Posterior vena cava (tissue), 2 donors: ENCODE measurements around the gene TMPRSS4. TPM values are rescaled to one million over a fixed set of nuclear protein-coding genes. Genes with fewer than 3 reads are reported as not detected.

ENCODE experiments used
- DNase-seq: peaks from one replicate; pipeline ENCODE4 v3.0.0-alpha.2; 2020; ENCODE audit warnings: low spot score
- intact Hi-C, 2 donors: fragments of 100-400 bp; cut with DNase I; formaldehyde crosslinking; loops; one replicate each; pipeline versions ENCODE4 v1.14.1 to v1.14.2; 2022 to 2023
- total RNA-seq, 2 donors: library from RNA; stranded (reverse); fragmentation: NEBNext Ultra II Directional; extraction: Animal tissue kit (Norgen Biotek cat#: 25700); gene quantifications; one replicate each; pipeline ENCODE4 v1.2.1, GENCODE V29; 2021
- donor health status: DM: yes; HTN: yes; CAD: no.
- donor health status: DM: yes; HTN: yes; CAD: no.

The TMPRSS4 gene
- total RNA-seq, 2 donors from 2014 or later, result not detected

- intact Hi-C loops, result loop anchor here (2.0 to 10.0 kb wide), 2 partner anchors 26 to 210 kb away; partner anchors contain the start of gene UBE4A (in 2 of the 2)
- peak; percentile 76 for DNase-seq
Observed at GRCh38 chr11:118144301-118145268, 67.7 kb downstream of the TMPRSS4 start.

DNA sequence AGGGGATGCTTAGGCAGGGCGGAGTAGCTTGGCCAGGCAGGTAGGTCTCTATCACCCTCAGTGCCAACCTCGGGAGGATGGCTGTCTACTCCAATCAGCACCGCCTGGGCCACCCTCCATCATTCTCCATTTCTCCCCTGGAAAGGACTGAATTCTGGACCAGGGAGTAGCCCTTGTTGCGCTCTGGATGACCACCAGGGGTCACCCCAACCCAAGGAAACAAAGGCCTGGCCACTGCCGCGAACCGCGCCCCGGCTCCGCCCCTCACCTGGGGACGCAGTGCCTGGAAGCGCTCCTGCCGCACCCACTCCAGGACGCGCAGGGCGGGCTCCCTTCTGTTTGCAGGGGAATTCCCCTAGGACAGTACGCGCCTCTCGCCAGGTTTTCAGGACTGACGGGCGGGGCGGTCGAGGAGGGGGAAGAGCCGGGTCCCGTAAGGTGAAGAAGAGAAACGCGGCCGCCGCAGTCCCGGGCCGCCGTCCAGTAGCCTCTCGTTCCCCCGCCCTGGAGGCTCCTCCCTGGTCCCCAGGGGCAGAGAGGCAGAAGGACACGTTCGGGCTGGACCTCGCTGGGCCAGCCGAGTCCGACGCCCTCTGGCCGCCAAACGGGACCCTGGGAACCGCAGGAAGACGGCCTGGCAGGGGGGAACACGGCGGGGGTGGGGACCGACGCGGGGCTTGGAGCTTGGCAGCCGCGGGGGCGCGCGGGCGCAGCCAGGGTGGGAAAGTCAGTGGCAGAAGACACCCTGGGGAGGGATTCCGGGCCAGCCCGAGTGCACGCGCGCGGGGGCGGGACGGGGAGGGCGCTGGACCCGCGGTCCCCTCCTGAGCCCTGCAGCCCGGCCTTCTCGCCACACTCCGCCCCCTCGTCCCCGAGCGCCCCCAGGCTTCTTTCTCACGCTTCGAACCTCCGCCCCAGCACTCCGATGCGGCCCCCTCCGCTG, 68.7 kb downstream of the TMPRSS4 start:
- peak; percentile 94 for DNase-seq
- intact Hi-C loops, result loop anchor here (2.0 to 10.0 kb wide), 2 partner anchors 25 to 209 kb away; partner anchors contain the start of gene UBE4A (in 2 of the 2)

DNA sequence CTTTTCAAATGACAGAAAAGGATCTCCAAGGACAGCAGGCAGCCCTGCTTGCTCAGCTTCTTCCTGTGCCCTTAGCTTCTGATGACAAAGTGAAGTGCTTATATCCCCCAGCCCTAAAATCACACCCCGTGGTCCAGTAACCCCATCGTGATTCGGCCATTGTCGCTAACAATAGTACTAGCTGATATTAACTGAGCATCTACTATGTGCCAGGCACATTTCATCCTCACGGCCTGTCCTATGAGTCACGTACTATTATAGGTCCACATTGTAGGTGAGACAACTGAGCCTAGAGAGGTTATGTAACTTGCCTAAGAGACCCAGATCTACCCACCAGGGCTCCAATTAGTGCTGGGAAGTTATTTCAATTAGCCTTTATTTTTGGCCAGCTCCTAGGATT, 69.7 kb downstream of the TMPRSS4 start:
- intact Hi-C loops, result loop anchor here (10.0 kb wide), 1 partner anchor 208 kb away; the partner anchor contains the start of gene UBE4A (in 2 of the 2)
- no peak for DNase-seq

- intact Hi-C loops, result loop anchor here (10.0 kb wide), 1 partner anchor 207 kb away; the partner anchor contains the start of gene UBE4A (in 2 of the 2)
- DNase-seq, result no peak
Observed at GRCh38 chr11:118147502-118147901, 70.6 kb downstream of the TMPRSS4 start.

GRCh38 chr11:118148240-118148639, 71.4 kb downstream of the TMPRSS4 start:
- intact Hi-C loops, result loop anchor here (10.0 kb wide), 1 partner anchor 207 kb away; the partner anchor contains the start of gene UBE4A (in 2 of the 2)
- DNase-seq, result no peak

GRCh38 chr11:118148856-118149255, 72.0 kb downstream of the TMPRSS4 start:
- intact Hi-C loops, result loop anchor here (10.0 kb wide), 1 partner anchor 206 kb away; the partner anchor contains the start of gene UBE4A (in 2 of the 2)
- DNase-seq, result no peak

DNA sequence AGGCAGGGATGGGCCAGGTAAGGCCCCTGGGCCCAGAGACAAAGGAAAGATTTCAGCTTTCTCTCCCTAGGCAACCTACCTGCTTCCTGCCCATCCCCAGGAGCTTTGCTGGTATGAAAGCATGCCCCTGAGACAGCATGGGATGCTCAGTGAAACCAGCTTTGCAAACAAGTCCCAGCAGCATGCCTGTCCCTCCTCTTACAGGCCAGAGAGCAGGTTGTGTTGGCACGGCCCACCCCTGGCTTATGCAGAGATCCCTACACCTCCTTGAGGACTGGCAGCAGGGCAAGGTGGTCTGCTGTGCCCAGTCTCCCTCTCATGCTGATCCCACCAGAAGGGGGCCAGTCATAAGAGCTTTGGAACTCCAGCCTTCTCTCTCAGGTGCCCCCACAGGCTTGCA, 72.6 kb downstream of the TMPRSS4 start:
- no peak for DNase-seq
- intact Hi-C loops, result loop anchor here (10.0 kb wide), 1 partner anchor 205 kb away; the partner anchor contains the start of gene UBE4A (in 2 of the 2)

DNA sequence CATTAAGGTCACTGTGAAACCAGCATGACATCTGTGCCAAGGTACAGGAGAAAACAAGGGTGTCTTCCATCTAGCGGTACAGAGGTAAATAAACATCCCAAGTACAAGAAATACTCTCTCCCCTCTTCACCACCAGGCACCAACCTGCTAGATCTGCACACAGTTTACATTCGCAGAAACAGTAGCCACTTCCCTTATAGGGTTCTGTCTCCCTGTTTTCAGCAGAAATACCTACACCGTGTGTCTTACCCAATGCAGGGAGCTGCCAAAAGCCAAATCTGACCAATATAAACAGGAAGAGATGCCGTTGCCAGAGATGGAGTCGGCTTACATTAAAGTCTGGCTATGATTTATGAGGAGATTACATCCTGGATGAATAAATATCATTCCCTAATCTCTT, 74.6 kb downstream of the TMPRSS4 start:
- DNase-seq, result no peak
- intact Hi-C loops, result no loop called here

DNA sequence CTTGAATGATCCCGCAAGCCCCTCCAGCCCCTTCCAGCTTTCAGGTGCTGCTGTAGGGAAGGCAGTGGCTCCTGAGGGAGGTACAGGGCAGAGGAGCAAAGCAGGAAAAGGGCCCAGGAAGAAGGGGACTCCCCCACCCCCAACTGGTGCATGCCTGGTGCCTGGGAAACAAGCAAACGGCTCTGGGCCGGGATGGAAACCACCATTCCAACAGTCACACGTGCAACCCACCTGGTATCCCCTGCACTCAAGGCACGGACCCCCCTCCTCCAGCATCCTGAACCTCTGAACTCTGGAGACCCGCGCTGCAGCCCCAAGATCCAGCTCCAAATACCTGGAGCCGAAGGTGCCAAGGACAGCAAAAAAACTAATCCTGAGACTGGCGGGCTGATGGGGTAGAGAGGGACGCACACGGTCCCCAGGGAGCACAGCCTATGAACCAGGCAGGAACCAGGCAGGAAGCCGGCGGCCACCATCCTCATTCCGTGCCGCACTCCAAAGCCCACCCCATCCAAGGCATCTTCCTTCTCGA, 75.2 kb downstream of the TMPRSS4 start:
- DNase-seq, result no peak
- intact Hi-C loops, result no loop called here

DNA sequence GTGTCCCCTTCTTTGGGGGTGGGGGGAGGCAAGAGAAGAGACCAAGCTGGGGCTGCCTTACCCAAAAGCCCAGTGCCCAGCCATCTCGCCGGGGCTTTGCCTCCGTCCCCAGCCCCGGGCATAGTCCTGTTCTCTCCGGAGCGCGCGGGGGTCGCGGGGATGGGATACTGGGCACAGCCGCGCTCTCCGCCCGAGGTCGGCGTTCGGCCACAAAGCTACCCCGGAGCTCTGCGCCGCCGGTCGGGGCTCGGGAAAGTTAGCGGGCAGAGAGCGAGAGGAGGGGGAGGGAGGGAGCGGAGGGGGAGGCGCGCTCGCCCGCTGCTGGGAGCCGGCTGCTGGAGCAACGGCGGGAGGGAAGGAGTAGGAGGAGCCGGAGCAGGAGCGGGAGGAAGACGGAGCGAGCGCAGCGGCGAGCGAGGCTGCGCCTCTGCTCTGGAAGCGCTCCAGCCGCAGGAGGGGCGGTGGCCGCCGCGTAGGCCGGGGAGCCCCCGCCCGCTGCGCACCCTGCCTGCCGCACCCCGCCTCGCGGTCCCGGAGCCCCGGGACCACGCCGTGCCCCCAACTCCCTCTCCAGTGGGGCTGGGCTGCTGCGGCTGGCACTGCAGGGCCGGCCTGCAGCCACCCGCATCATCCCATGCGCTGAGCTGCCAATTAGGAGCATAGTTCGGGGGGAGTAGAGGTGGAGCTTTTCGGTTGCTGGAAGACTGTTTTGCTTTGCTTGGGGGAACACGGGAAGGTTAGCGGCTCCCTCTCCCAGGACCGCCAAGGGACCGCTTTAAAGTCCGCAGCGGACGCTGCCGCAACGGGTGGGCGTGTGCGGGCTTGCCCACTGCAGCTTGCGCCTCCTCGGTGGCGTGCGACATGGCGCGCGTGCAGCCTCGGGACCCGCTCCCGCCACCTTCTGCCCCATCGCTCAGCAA, 75.9 kb downstream of the TMPRSS4 start, which contains the start of gene SCN4B:
Gene SCN4B (minus strand): TSS at position 272 of the 920 bp plus-strand sequence. CDS start 150 bp downstream, at position 122.
- no peak for DNase-seq
- intact Hi-C loops, result no loop called here

DNA sequence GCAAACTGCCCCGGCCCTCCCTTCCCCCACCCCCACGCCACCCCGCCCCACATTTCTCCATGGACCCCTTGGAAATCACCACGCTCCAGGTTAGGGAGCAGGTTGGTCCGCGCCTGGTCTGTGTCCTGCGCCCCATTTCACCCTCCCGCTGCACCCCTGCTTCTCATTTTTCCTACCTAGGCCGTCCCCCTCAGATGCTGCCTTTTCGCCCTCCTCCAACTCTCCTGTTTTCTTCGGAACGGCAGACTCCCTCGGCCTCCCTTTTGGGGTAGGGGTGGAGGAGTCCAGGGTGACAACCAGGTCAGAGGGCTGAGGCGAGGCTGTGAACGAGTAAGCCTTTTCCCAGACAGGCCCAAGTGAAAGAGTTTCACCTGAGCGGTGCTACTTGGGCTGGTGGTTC, 76.6 kb downstream of the TMPRSS4 start:
- intact Hi-C loops, result no loop called here

DNA sequence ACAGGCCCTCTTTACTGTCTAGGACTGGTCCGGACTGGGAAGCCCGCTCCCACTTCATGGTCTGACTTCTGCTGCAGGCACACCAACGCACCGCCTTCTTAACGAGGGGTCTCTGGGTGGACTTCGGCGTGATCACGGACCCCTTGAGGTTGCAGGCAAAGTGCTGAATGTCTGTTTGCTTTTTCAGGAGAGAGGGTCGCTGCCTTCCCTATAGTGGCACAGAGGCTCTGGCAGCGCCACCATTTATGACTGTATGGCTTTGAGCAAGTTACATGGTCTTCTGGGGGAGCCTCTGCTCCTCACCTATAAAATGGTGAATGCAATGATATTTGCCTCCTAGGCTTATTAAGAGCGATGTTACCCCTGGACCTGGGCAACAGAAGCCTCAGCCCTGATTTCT, 77.1 kb downstream of the TMPRSS4 start:
- no peak for DNase-seq
- intact Hi-C loops, result no loop called here

More for the DNA sequence above, 76.6 kb downstream of the TMPRSS4 start:
- no peak for DNase-seq

DNA sequence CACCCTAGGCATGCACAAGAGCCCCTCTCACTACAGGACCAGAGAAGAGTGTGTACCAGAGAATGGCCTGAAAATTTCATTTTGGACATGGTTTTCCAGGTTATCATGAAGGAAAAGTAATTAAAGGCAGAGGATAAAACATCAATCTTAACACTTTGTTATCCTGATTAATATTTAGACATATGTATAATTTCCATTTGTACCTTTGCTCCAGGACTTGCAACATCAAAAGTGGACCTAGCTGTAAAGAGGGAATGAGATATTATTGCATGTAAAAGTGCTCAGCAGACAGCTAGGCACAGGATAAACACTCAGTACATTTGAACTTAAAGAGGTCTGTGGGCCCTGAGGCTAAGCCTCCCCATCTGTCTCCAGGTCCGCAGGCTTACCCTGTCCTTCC, 77.8 kb downstream of the TMPRSS4 start:
- DNase-seq, result no peak
- intact Hi-C loops, result no loop called here

DNA sequence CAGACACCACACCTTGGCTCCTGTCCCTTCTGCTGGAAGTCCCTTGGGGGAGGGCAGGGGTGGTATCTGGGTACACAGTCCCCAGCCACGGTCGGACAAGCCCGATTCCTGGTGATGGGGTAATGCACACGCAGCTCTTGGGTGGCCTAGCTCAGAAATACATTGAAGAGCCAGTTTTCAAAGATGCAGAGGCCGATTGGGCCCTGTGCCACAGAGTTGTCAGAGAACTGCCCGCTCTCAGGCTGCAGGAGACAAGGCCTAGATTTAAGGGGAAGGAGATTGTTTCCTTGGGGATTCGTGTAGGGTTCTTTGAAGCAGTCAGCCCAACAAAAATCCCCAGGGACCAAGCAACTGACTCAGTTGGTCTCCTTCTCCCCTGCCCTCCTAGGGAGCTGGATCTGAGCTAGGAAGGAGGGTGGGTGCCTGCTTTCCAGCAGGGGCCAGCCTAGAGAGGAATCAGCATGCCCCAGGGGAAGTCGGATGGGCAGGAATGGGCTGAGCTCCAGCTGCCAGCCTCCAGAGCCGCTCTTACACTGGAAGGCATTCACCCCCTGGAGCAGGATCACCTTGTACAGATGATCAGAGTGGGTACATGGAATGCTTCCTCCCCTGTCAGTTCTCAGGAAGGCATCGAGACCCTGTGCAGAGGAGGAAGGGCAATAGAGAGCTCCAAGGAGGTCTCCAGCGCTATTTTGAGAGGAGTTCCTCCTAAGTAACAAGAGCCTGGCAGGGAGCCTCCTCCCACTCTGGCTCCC, 79.1 kb downstream of the TMPRSS4 start:
- no peak for DNase-seq
- intact Hi-C loops, result no loop called here

GRCh38 chr11:118156531-118157185, 79.8 kb downstream of the TMPRSS4 start:
- intact Hi-C loops, result no loop called here
- DNase-seq, result no peak

DNA sequence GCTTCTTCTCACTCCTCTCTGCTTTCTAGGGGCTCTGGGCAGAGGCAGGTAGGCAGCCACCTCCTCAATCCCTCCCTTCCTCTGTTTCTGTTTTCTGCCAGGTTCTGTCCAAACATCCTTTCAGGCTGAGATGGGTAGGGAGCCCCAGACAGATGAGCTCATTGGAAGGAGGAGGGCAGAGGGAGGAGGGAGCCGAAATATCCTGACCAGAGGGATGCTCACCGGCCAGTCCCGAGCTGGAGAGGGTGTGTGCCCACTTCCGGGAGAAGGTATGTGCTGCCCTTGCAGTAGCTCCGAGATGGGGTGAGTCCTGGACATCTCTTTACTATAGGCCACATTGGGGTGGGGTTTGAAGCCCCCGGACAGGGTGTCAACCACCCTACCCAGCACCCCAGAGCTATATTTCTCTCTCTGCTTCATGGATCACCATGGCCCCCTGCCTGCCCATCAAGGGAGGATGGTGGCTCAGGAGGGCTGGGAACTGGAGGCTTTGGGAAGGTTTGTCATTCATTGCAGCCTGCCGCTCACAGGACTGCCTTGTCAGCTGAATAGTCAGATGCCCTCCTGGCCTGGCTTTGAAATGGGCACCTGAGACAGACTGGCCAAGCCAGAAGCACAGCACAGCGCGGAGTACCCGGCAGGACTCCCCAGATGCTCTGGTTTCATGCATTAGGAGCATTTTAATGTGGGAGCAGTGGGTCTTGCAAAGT, 80.5 kb downstream of the TMPRSS4 start:
- no peak for DNase-seq
- intact Hi-C loops, result no loop called here
